ENCODE measurements around the gene EYS. TPM values are rescaled to one million over a fixed set of nuclear protein-coding genes. Genes with fewer than 3 reads are reported as not detected.

EYS gene
- total and polyA plus RNA-seq, 2 of the 13 experiments (the other 11 are each of a cell fraction or from before 2014, with no cell fraction given): 0.04 to 0.07 TPM

DNA sequence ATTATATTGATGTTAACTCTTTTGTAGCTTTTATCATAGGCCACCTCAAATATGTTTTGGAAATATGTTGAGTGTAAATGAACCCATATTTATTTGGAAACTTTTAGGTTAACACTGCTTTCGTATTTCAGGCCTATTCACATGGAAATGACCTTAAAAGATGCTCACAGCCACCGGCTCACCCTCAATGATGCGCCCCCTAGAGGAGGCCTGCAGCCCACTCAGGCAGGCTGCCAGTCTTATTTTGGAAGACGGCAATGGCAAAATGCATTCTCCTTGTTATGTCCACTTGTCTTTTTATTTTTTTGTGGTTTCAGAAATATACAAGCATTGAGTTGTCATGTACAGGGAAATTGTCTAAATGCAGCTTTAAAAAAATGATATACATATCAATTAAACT, 1201.7 kb downstream of the EYS start:
- Histone ChIP-seq H3K4me3 (replicated peaks in 1 of 3; ENCODE audit: insufficient read depth in 1 of 3, low read depth in 2 of 3, low read length in 3 of 3) (no peak overlapping the region), H3K4me2 (ENCODE audit: low read depth, low read length) (no peak overlapping the region), H3K27me3 (ENCODE audit: control insufficient read depth in 1 of 2, insufficient read depth in 2 of 2, low read length in 2 of 2) (no peaks in the 10 kb centered on the region; a peak in 1 of 5 replicates), H2AFZ (ENCODE audit: low read length) (no peak overlapping the region), H3K27ac (ENCODE audit: extremely low read length, insufficient read depth, low read length) (no peak overlapping the region), H3K79me2 (ENCODE audit: insufficient read depth, low read length) (no peaks in the 10 kb centered on the region), H3K36me3 (replicated peaks in 1 of 2; ENCODE audit: control insufficient read depth in 1 of 2, insufficient read depth in 2 of 2, low read length in 2 of 2) (no peaks in the 10 kb centered on the region), H3K4me1 (ENCODE audit: insufficient read depth, low read length) (no peaks in the 10 kb centered on the region), H3K9me3 (ENCODE audit: low read length) (no peaks in the 10 kb centered on the region), H4K20me1 (ENCODE audit: insufficient read depth, low read length) (no peaks in the 10 kb centered on the region), H3K9ac (ENCODE audit: insufficient read depth, low read depth, low read length) (no peak overlapping the region)
- DNase-seq (ENCODE audit: low spot score): peak; percentile 29
- ATAC-seq: peak; percentile 89
- 17% methylated on average over 4 of the region's 4 CpGs for WGBS (ENCODE audit: low lambda C conversion rate)
- BruUV-seq (replicated peaks): no TSS peak
- intact Hi-C loops (cut with micrococcal nuclease; ENCODE audit: unreplicated experiment): loop anchor here (1.0 kb wide), 1 partner anchor 225 kb away; no protein-coding TSS in a partner anchor
- POLR2A ChIA-PET: no interaction called here
- CTCF ChIA-PET (ENCODE audit: low intra/inter-chr PET ratio, low total read pairs): no interaction called here
- in situ Hi-C loops (cut with HindIII; ENCODE audit: extremely low pct_ligation_motif_present, low pct_unique_long_range_greater_than_20kb): no loop called here
- TF ChIP-seq SMC3 (IDR thresholded peaks at IDR 0.05; ENCODE audit: low read length): 0 out of 2 replicates have a peak, but pooled peaks have one; percentile 3
- TF ChIP-seq ZNF629 (CRISPR knock-in tag; conservative IDR thresholded peaks at IDR 0.05): no peak
- TF ChIP-seq, protein P1, sequence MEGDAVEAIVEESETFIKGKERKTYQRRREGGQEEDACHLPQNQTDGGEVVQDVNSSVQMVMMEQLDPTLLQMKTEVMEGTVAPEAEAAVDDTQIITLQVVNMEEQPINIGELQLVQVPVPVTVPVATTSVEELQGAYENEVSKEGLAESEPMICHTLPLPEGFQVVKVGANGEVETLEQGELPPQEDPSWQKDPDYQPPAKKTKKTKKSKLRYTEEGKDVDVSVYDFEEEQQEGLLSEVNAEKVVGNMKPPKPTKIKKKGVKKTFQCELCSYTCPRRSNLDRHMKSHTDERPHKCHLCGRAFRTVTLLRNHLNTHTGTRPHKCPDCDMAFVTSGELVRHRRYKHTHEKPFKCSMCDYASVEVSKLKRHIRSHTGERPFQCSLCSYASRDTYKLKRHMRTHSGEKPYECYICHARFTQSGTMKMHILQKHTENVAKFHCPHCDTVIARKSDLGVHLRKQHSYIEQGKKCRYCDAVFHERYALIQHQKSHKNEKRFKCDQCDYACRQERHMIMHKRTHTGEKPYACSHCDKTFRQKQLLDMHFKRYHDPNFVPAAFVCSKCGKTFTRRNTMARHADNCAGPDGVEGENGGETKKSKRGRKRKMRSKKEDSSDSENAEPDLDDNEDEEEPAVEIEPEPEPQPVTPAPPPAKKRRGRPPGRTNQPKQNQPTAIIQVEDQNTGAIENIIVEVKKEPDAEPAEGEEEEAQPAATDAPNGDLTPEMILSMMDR (CRISPR knock-in tag; IDR thresholded peaks at IDR 0.05): peak; percentile 75
- peak; percentile 33; the same call in 1 of the 2 replicates for TF ChIP-seq STAG1 (CRISPR knock-in tag; IDR thresholded peaks at IDR 0.05)
- peak; percentile 51 for FAIRE-seq

DNA sequence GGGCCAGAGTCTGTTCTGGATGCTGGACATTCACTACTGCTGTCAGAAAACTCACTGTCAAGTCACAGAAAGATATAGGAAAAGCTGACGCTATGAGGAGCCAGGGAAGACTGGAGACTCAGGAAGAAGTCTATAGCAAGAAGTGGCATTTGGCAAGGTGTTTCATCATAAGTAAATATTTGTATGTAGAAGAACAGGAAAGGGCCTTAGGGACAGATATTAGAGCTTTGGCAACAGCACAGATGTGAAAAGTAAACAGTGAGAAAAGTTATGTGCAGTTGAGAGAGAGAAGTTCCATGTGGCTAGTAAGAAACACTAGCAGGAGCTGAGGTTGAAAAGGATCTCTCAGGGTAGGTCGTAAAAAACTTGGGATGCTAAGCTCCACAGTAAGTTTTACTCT, 1202.5 kb downstream of the EYS start:
- DNase-seq (ENCODE audit: low spot score): no peak
- POLR2A ChIA-PET: no interaction called here

More for the DNA sequence above, 1202.5 kb downstream of the EYS start:
- Histone ChIP-seq H3K4me2 (ENCODE audit: low read depth, low read length) (no peak overlapping the region), H3K9ac (ENCODE audit: insufficient read depth, low read depth, low read length) (no peak overlapping the region), H2AFZ (ENCODE audit: low read length) (no peak overlapping the region), H3K27me3 (ENCODE audit: control insufficient read depth in 1 of 2, insufficient read depth in 2 of 2, low read length in 2 of 2) (no peaks in the 10 kb centered on the region; a peak in 1 of 5 replicates), H3K4me3 (replicated peaks in 1 of 3; ENCODE audit: insufficient read depth in 1 of 3, low read depth in 2 of 3, low read length in 3 of 3) (no peak overlapping the region), H3K27ac (ENCODE audit: extremely low read length, insufficient read depth, low read length) (no peak overlapping the region), H4K20me1 (ENCODE audit: insufficient read depth, low read length) (no peaks in the 10 kb centered on the region), H3K36me3 (replicated peaks in 1 of 2; ENCODE audit: control insufficient read depth in 1 of 2, insufficient read depth in 2 of 2, low read length in 2 of 2) (no peaks in the 10 kb centered on the region), H3K9me3 (ENCODE audit: low read length) (no peaks in the 10 kb centered on the region), H3K4me1 (ENCODE audit: insufficient read depth, low read length) (no peaks in the 10 kb centered on the region), H3K79me2 (ENCODE audit: insufficient read depth, low read length) (no peaks in the 10 kb centered on the region)
- FAIRE-seq (no peak), ATAC-seq (no peak)
- CTCF ChIA-PET (ENCODE audit: low intra/inter-chr PET ratio, low total read pairs): no interaction called here
- 3% methylated on average over 2 of the region's 2 CpGs for WGBS (ENCODE audit: low lambda C conversion rate)
- TF ChIP-seq ZNF3 (CRISPR knock-in tag; IDR thresholded peaks at IDR 0.05) (no peak), FOXA3 (CRISPR knock-in tag; IDR thresholded peaks at IDR 0.05) (0 out of 2 replicates have a peak, but pooled peaks have one; percentile 13), ZNF549 (CRISPR knock-in tag; IDR thresholded peaks at IDR 0.05) (no peak)
- intact Hi-C loops (cut with micrococcal nuclease; ENCODE audit: unreplicated experiment) (no loop called here), in situ Hi-C loops (cut with HindIII; ENCODE audit: extremely low pct_ligation_motif_present, low pct_unique_long_range_greater_than_20kb) (no loop called here)
- no TSS peak for BruUV-seq (replicated peaks)

All from HepG2 (cell line).